ENCODE results near the gene TPK1.

TPK1 gene

DNA sequence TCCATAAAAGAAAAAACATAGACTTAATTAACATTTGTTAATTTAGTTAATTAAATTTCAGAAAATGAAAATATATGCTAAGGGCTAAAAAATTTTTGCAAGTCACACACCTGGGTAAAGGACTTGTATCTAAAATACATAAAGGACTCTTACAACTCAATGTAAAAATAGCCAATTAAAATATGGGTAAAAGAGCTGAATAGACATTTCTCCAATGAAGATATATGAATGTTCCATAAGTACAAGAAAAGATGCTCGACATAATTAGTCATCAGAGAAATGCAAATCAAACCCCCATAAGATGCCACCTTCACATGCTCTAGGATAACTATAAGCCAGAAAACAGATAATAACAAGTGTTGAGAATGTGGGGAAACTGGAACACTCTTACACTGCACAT lies 288.0 kb downstream of the TPK1 start:
- TF ChIP-seq CTCF (conservative IDR thresholded peaks at IDR 0.05; ENCODE audit: low read depth, low read length), result no peak
- no peak for DNase-seq (ENCODE audit: low read depth)
- H3K4me3 ChIP-seq (ENCODE audit: low read length), result no peak overlapping the region

DNA sequence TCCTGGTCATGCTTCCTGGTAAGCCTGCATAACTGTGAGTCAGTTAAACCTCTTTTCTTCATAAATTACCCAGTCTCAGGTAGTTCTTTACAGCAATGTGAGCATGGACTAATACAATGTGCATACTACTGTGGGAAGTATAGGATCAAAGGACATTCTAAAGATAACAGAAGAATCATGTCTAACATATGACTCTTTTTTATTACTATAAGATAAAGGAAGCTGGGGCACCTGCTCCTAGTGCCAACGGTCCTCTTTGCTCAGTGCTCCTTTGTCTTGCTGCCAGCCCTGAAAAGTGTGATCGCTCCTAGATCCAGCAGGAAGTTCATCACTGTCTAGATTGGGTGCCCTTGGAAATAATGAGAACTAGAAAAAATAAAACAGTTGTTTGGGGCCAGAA lies 289.1 kb downstream of the TPK1 start:
- TF ChIP-seq CTCF (conservative IDR thresholded peaks at IDR 0.05; ENCODE audit: low read depth, low read length), result no peak
- no peak for DNase-seq (ENCODE audit: low read depth)
- H3K4me3 ChIP-seq (ENCODE audit: low read length), result no peak overlapping the region

DNA sequence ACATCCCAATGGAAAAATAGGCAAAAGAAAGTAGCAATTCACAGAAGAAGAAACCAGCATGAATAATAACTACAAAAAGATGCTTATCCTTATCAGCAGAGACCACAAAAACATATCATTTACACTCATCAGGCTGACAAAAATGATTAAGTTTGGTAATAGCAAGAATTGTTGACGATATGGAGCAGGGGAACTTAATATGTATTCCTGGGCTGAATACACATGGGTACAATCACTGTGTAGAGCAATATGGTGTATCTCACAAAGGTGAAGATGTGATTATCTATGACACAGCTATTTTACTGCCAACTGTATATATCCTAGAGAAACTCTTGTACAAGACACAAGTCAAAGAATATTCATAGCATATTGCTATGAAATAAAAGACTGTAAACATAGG lies 290.5 kb downstream of the TPK1 start:
- no peak for DNase-seq (ENCODE audit: low read depth)
- no peak overlapping the region for H3K4me3 ChIP-seq (ENCODE audit: low read length)
- no peak for TF ChIP-seq CTCF (conservative IDR thresholded peaks at IDR 0.05; ENCODE audit: low read depth, low read length)

DNA sequence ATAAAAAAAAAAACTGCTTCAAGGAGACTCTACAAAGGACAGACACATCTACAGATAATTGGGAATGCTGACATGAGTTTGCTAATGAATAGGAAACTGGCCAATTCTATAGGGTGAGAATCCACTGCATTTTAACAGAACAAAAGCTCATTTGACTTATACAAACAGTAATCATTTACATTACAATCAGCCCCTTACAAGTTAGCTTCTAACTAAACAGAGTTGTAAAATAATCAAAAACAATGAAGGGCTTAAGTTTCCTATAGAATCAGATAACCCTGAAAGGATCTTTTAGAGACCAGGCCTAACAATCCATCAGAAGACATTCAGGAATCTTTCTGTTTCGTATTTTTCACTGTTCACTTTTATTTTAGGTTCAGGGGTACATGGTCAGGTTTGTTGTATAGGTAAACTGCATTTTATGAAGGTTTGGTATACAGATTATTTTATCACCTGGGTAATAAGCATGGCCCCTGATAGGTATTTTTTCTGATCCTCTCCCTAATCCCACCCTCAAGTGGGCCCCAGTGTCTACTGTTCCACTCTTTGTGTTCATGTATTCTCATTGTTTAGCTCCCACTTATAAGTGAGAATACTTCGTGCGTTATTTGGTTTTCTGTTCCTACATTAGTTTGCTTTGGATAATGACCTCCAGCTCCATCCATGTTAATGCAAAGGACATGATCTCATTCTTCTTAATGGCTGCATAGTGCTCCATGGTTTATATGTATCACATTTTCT lies 301.0 kb downstream of the TPK1 start:
- DNase-seq (ENCODE audit: low read depth), result no peak
- no peak for TF ChIP-seq CTCF (conservative IDR thresholded peaks at IDR 0.05; ENCODE audit: low read depth, low read length)
- no peak overlapping the region for H3K4me3 ChIP-seq (ENCODE audit: low read length)

DNA sequence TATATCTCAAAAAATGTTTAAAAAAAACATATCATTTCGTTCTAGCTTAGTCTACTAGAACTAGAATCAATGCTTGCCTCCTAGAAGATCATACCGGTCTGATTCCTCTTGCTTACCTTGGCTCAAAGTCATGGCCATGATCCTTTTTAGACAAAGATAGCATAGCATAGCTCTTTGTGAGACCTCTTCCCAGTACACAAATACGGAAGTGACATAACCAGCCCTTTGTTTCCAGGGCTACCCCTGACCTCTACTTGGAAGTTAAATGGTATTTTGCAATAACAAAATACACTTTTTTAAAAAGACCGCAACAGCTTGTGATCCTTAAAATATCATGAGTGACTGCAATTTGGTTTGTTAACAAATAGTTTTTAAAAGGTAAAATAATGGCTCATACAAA lies 301.7 kb downstream of the TPK1 start:
- H3K4me3 ChIP-seq (ENCODE audit: low read length), result no peak overlapping the region
- TF ChIP-seq CTCF (conservative IDR thresholded peaks at IDR 0.05; ENCODE audit: low read depth, low read length), result no peak
- DNase-seq (ENCODE audit: low read depth), result no peak

DNA sequence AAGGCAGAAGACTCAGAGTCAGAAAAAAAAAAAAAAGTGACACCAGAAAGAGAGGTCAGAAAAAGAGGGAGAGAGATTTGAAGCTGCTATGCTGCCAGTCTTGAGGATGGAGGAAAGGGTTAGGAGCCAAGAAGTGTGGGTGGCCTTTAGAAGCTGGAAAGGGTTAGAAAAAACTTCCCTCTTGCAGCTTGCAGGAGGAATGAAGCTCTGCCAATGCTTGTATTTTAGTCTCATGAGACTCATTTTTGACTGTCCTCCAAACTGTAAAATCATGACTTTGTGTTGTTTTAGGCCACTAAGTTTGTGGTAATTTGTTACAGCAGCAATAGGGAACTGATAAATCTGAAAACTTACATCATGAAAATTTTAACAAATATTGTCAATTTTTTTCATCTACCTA lies 304.7 kb downstream of the TPK1 start:
- H3K4me3 ChIP-seq (ENCODE audit: low read length), result no peak overlapping the region
- TF ChIP-seq CTCF (conservative IDR thresholded peaks at IDR 0.05; ENCODE audit: low read depth, low read length), result no peak
- no peak for DNase-seq (ENCODE audit: low read depth)

- DNase-seq (ENCODE audit: low read depth), result no peak
- no peak overlapping the region for H3K4me3 ChIP-seq (ENCODE audit: low read length)
- TF ChIP-seq CTCF (conservative IDR thresholded peaks at IDR 0.05; ENCODE audit: low read depth, low read length), result no peak
Observed at GRCh38 chr7:144529269-144529926, 306.5 kb downstream of the TPK1 start.

Data from retinal pigment epithelial cell (primary cell).